OCI-LY1 (cell line): Measurements from ENCODE around the gene LAMA3.

Experiments
- H2AFZ ChIP-seq: fragments of 200-600 bp; sonication (generic), shearing (Covaris generic); 2 replicates; pipeline ENCODE4 v1.6.0; 2014; ENCODE audit warnings: antibody characterized with exemption, mild to moderate bottlenecking, low read length
- H3F3A ChIP-seq: fragments of 200-600 bp; sonication (generic), shearing (Covaris generic); 2 replicates; pipeline ENCODE4 v1.6.0; 2014; ENCODE audit warnings: mild to moderate bottlenecking, antibody characterized with exemption, low read length, moderate library complexity; ENCODE audit not compliant: insufficient read depth
- H3K27ac ChIP-seq: fragments of 200-600 bp; sonication (generic); 2 replicates; pipeline ENCODE4 v1.5.1; 2014; ENCODE audit warnings: low read length, mixed run types, mild to moderate bottlenecking, low read depth; ENCODE audit not compliant: poor library complexity, severe bottlenecking
- H3K27me3 ChIP-seq: fragments of 200-600 bp; sonication (generic); 2 replicates; pipeline ENCODE4 v1.6.0; 2014; ENCODE audit warnings: antibody characterized with exemption, mild to moderate bottlenecking, low read length, moderate library complexity; ENCODE audit not compliant: insufficient read depth
- H3K36me3 ChIP-seq: fragments of 200-600 bp; sonication (generic); 2 replicates; pipeline ENCODE4 v1.6.1; 2014; ENCODE audit warnings: mild to moderate bottlenecking, antibody characterized with exemption, low read length, moderate library complexity, mixed read lengths; ENCODE audit not compliant: insufficient read depth
- H3K4me1 ChIP-seq: fragments of 200-600 bp; sonication (generic); 2 replicates; pipeline ENCODE4 v1.5.1; 2014; ENCODE audit warnings: mild to moderate bottlenecking, low read length, moderate library complexity; ENCODE audit not compliant: insufficient read depth, severe bottlenecking
- H3K4me2 ChIP-seq: fragments of 200-600 bp; sonication (generic), shearing (Covaris generic); 2 replicates; pipeline ENCODE4 v1.6.1; 2014; ENCODE audit warnings: low read length
- H3K4me3 ChIP-seq: fragments of 200-600 bp; sonication (generic); 2 replicates; pipeline ENCODE4 v1.5.1; 2014; ENCODE audit warnings: low read length, low read depth, mild to moderate bottlenecking, mixed read lengths; ENCODE audit not compliant: poor library complexity, severe bottlenecking
- H3K79me2 ChIP-seq: fragments of 200-600 bp; shearing (Covaris generic); 2 replicates; pipeline ENCODE4 v1.6.1; 2016; ENCODE audit warnings: mixed run types, low read length, mixed read lengths; ENCODE audit not compliant: insufficient read depth
- H3K9ac ChIP-seq: fragments of 200-600 bp; sonication (generic), shearing (Covaris generic); 2 replicates; pipeline ENCODE4 v1.6.1; 2014; ENCODE audit warnings: mild to moderate bottlenecking, low read length, mixed read lengths
- H3K9me2 ChIP-seq: fragments of 200-600 bp; sonication (generic), shearing (Covaris generic); 2 replicates; pipeline ENCODE4 v1.6.1; 2014; ENCODE audit warnings: low read depth, mild to moderate bottlenecking, low read length, mixed read lengths
- H3K9me3 ChIP-seq: fragments of 200-600 bp; shearing (Covaris generic); 2 replicates; pipeline ENCODE4 v1.6.1; 2014; ENCODE audit warnings: low read length, mixed read lengths
- H4K20me1 ChIP-seq: fragments of 200-600 bp; sonication (generic), shearing (Covaris generic); 2 replicates; pipeline ENCODE4 v1.6.0; 2016; ENCODE audit warnings: mild to moderate bottlenecking, low read length; ENCODE audit not compliant: insufficient read depth
- EZH2 ChIP-seq: fragments of 200-600 bp; sonication (generic), shearing (Covaris generic); IDR thresholded peaks from 2 replicates; pipeline ENCODE4 v1.8.0; 2017; ENCODE audit warnings: borderline replicate concordance, mixed run types, mild to moderate bottlenecking, antibody characterized with exemption, low read length, moderate library complexity, mixed read lengths
- TF ChIP-seq, protein P1 (sequence below): fragments of 200-600 bp; sonication (generic), shearing (Covaris generic); IDR thresholded peaks from 2 replicates; pipeline ENCODE4 v1.5.1; 2017; ENCODE audit warnings: mild to moderate bottlenecking, antibody characterized with exemption, low read length, moderate library complexity, mixed read lengths

LAMA3 gene

GRCh38 chr18:23953984-23954383 lies 264.7 kb downstream of the LAMA3 start:
- no peaks in the 10 kb centered on the region for H3K9me2 ChIP-seq
- no peaks in the 10 kb centered on the region for H3F3A ChIP-seq
- no peak overlapping the region for H3K9ac ChIP-seq
- H2AFZ ChIP-seq: no peak overlapping the region
- H3K79me2 ChIP-seq: no peaks in the 10 kb centered on the region
- H3K27me3 ChIP-seq: no peaks in the 10 kb centered on the region
- H3K4me1 ChIP-seq: no peaks in the 10 kb centered on the region
- no peaks in the 10 kb centered on the region for H3K9me3 ChIP-seq
- H4K20me1 ChIP-seq: no peaks in the 10 kb centered on the region
- no peak overlapping the region for H3K27ac ChIP-seq
- H3K4me2 ChIP-seq: no peak overlapping the region
- H3K36me3 ChIP-seq: no peaks in the 10 kb centered on the region
- H3K4me3 ChIP-seq: no peak overlapping the region
- TF ChIP-seq, protein P1, sequence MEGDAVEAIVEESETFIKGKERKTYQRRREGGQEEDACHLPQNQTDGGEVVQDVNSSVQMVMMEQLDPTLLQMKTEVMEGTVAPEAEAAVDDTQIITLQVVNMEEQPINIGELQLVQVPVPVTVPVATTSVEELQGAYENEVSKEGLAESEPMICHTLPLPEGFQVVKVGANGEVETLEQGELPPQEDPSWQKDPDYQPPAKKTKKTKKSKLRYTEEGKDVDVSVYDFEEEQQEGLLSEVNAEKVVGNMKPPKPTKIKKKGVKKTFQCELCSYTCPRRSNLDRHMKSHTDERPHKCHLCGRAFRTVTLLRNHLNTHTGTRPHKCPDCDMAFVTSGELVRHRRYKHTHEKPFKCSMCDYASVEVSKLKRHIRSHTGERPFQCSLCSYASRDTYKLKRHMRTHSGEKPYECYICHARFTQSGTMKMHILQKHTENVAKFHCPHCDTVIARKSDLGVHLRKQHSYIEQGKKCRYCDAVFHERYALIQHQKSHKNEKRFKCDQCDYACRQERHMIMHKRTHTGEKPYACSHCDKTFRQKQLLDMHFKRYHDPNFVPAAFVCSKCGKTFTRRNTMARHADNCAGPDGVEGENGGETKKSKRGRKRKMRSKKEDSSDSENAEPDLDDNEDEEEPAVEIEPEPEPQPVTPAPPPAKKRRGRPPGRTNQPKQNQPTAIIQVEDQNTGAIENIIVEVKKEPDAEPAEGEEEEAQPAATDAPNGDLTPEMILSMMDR: no peak
- no peak for TF ChIP-seq EZH2

DNA sequence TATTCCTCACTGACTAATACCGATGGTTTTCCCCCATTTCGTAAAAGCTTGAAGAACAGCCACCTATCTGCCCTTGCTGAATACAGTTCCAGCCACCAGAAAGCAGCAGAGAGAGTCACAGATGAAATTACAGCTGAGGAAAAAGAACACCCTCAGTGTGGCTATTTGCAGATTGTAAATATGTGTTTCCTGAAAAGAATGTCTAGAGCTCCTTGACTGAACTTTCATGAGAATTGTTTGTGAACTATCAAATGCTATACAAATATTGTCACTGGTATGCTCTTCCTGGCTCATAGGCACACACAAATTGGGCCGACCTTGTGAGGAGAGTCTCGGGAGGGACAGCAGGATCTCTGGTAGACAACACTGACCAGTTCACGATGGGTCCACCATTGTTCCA lies 267.2 kb downstream of the LAMA3 start:
- no peak overlapping the region for H2AFZ ChIP-seq
- H3K4me2 ChIP-seq: no peak overlapping the region
- no peaks in the 10 kb centered on the region for H3K79me2 ChIP-seq
- no peaks in the 10 kb centered on the region for H4K20me1 ChIP-seq
- H3K4me1 ChIP-seq: no peaks in the 10 kb centered on the region
- no peaks in the 10 kb centered on the region for H3K9me2 ChIP-seq
- no peaks in the 10 kb centered on the region for H3K9me3 ChIP-seq
- H3K36me3 ChIP-seq: no peaks in the 10 kb centered on the region
- TF ChIP-seq EZH2: no peak
- TF ChIP-seq, protein P1: no peak
- no peak overlapping the region for H3K27ac ChIP-seq
- no peaks in the 10 kb centered on the region for H3K27me3 ChIP-seq
- no peaks in the 10 kb centered on the region for H3F3A ChIP-seq
- no peak overlapping the region for H3K4me3 ChIP-seq
- H3K9ac ChIP-seq: no peak overlapping the region

DNA sequence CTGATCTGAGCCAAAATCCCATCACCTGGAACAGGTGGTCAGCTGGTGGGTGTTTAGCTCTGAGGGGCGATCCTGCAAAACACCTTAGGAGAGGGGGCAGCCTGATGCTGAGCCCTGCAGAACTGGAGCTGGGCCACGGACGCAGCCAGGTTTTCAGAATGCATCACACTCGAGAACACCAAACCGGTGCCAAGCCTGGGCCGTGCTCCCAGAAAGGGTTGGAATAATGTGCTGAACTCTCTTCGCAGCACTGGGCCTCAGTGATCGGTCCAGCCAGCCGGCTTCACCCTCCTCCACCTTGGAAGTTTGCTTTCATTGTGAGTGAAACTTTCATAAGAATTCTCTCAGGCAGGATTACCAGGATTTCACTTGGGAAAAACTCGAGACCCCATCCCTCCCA lies 268.8 kb downstream of the LAMA3 start:
- H2AFZ ChIP-seq: no peak overlapping the region
- no peaks in the 10 kb centered on the region for H3K9me2 ChIP-seq
- no peak for TF ChIP-seq EZH2
- TF ChIP-seq, protein P1: no peak
- H3K4me3 ChIP-seq: no peak overlapping the region
- H3K4me2 ChIP-seq: no peak overlapping the region
- H3F3A ChIP-seq: no peaks in the 10 kb centered on the region
- no peak overlapping the region for H3K27ac ChIP-seq
- no peaks in the 10 kb centered on the region for H4K20me1 ChIP-seq
- H3K27me3 ChIP-seq: no peaks in the 10 kb centered on the region
- H3K9ac ChIP-seq: no peak overlapping the region
- H3K4me1 ChIP-seq: no peaks in the 10 kb centered on the region
- no peaks in the 10 kb centered on the region for H3K9me3 ChIP-seq
- H3K79me2 ChIP-seq: no peaks in the 10 kb centered on the region
- no peaks in the 10 kb centered on the region for H3K36me3 ChIP-seq
